Esophagus muscularis mucosa (tissue), 4 donors: Measurements from ENCODE around the gene CDKL5. TPM values are rescaled to one million over a fixed set of nuclear protein-coding genes. Genes with fewer than 3 reads are reported as not detected.
"Not testable (repeated sequence)": the region's sequence is repeated elsewhere in the genome, so short reads cannot be mapped to it uniquely, and the experiment has no call there.

ENCODE experiments used
- DNase-seq: peaks from one replicate; pipeline ENCODE4 v3.0.0-alpha.2; 2017; ENCODE audit errors: extremely low spot score
- H3K27ac ChIP-seq, 4 donors: fragments of 200-600 bp; sonication (generic); replicated peaks in 1 of 4; 1 replicate in 3 of 4; 2 replicates in 1 of 4; pipeline ENCODE4 v1.5.1; 2016 to 2019; ENCODE audit warnings: mild to moderate bottlenecking in 1 of 4
- H3K27me3 ChIP-seq, 4 donors: fragments of 200-600 bp; sonication (generic); one replicate each; pipeline versions ENCODE4 v1.5.1 to v1.6.0; 2016 to 2019
- H3K36me3 ChIP-seq, 4 donors: fragments of 200-600 bp; sonication (generic); one replicate each; pipeline ENCODE4 v1.5.1; 2016 to 2019
- H3K4me1 ChIP-seq, 4 donors: fragments of 200-600 bp; sonication (generic); one replicate each; pipeline ENCODE4 v1.5.1; 2016 to 2019
- H3K4me3 ChIP-seq, 4 donors: fragments of 200-600 bp; sonication (generic); 1 replicate in 2 of 4; 2 replicates in 2 of 4; pipeline ENCODE4 v1.5.1; 2016 to 2019; ENCODE audit warnings: mild to moderate bottlenecking in 4 of 4, moderate library complexity in 1 of 4
- H3K9me3 ChIP-seq, 4 donors: fragments of 200-600 bp; sonication (generic); 1 replicate in 3 of 4; 2 replicates in 1 of 4; pipeline ENCODE4 v1.5.1; 2016 to 2019
- CTCF ChIP-seq, 3 experiments: fragments of 200-600 bp in 2 of 3; fragments of 450-650 bp in 1 of 3; sonication (generic) in 2 of 3; IDR thresholded peaks; one replicate each; pipeline ENCODE4 v1.5.1; 2017 to 2019; ENCODE audit warnings: antibody characterized with exemption in 3 of 3, mild to moderate bottlenecking in 2 of 3, moderate library complexity in 1 of 3
- EP300 ChIP-seq: sonication (generic); formaldehyde crosslinking; IDR thresholded peaks from one replicate; pipeline ENCODE4 v1.6.1; 2017; ENCODE audit warnings: antibody characterized with exemption
- POLR2A ChIP-seq: fragments of 450-650 bp; IDR thresholded peaks from one replicate; pipeline ENCODE4 v1.6.1; 2017; ENCODE audit warnings: antibody characterized with exemption, moderate library complexity, mild to moderate bottlenecking, low read depth
- POLR2AphosphoS5 ChIP-seq, 2 donors: sonication (generic); formaldehyde crosslinking; IDR thresholded peaks; one replicate each; pipeline ENCODE4 v1.6.1; 2017; ENCODE audit warnings: antibody characterized with exemption in 2 of 2
- WGBS: methylation state at CpG from one replicate; pipeline ENCODE4 v1.1.5; 2018; 5-methylcytosine and 5-hydroxymethylcytosine counted together
- intact Hi-C: fragments of 100-400 bp; cut with DNase I; formaldehyde crosslinking; loops from one replicate; pipeline ENCODE4 v1.15.1; 2023
- total RNA-seq, 4 donors: library from RNA; depleted of rRNA; stranded (reverse); fragments of >200 nt; gene quantifications; one replicate each; pipeline versions ENCODE4 v1.1.0 to v1.2.1, GENCODE V29; 2016

The CDKL5 gene
- total RNA-seq, 4 donors from 2014 or later = 3.7 to 6.5 (median 4.6) TPM

GRCh38 chrX:18578546-18578945, 153.1 kb downstream of the CDKL5 start:
- peaks cover 0 to 7% (median 0%) of the 10 kb centered on the region in 4 donors for H3K36me3 ChIP-seq
- DNase-seq = no peak
- no peaks in the 10 kb centered on the region for H3K27me3 ChIP-seq
- H3K4me1 ChIP-seq = no peaks in the 10 kb centered on the region
- TF ChIP-seq POLR2A (no peak), CTCF (IDR thresholded peaks at IDR 0.05) (no peak), EP300 (no peak), POLR2AphosphoS5 (IDR thresholded peaks at IDR 0.05) (no peak)
- intact Hi-C loops = no loop called here
- no peaks in the 10 kb centered on the region for H3K9me3 ChIP-seq
- H3K27ac ChIP-seq = no peak overlapping the region
- WGBS = 66% methylated on average over 2 of the region's 2 CpGs
- no peak overlapping the region for H3K4me3 ChIP-seq

- no peak overlapping the region for H3K27ac ChIP-seq
- peaks cover 0 to 7% (median 0%) of the 10 kb centered on the region in 4 donors for H3K36me3 ChIP-seq
- H3K27me3 ChIP-seq = no peaks in the 10 kb centered on the region
- TF ChIP-seq EP300 (no peak), POLR2A (no peak), POLR2AphosphoS5 (IDR thresholded peaks at IDR 0.05) (no peak), CTCF (IDR thresholded peaks at IDR 0.05) (no peak)
- 74% methylated on average over 2 of the region's 2 CpGs for WGBS
- DNase-seq = no peak
- intact Hi-C loops = no loop called here
- no peaks in the 10 kb centered on the region for H3K9me3 ChIP-seq
- H3K4me1 ChIP-seq = no peaks in the 10 kb centered on the region
- H3K4me3 ChIP-seq = no peak overlapping the region
These were observed 154.1 kb downstream of the CDKL5 start for GRCh38 chrX:18579495-18579894.

GRCh38 chrX:18582910-18583493, 157.6 kb downstream of the CDKL5 start:
- 76% methylated on average over 6 of the region's 6 CpGs for WGBS
- H3K9me3 ChIP-seq = no peaks in the 10 kb centered on the region
- DNase-seq = no peak
- H3K4me1 ChIP-seq = no peaks in the 10 kb centered on the region
- peaks cover 0 to 14% (median 0%) of the 10 kb centered on the region in 4 donors for H3K36me3 ChIP-seq
- no peaks in the 10 kb centered on the region for H3K27me3 ChIP-seq
- intact Hi-C loops = no loop called here
- TF ChIP-seq POLR2A (no peak), EP300 (no peak), CTCF (IDR thresholded peaks at IDR 0.05) (no peak), POLR2AphosphoS5 (IDR thresholded peaks at IDR 0.05) (no peak)
- H3K27ac ChIP-seq = no peak overlapping the region
- no peak overlapping the region for H3K4me3 ChIP-seq

GRCh38 chrX:18589292-18589691, 163.9 kb downstream of the CDKL5 start:
- H3K27ac ChIP-seq, H3K4me3 ChIP-seq, intact Hi-C loops, H3K36me3 ChIP-seq, DNase-seq, H3K27me3 ChIP-seq, H3K9me3 ChIP-seq, H3K4me1 ChIP-seq: not testable (repeated sequence)
- 92% methylated on average over 1 of the region's 1 CpG for WGBS

GRCh38 chrX:18591834-18592233, 166.4 kb downstream of the CDKL5 start:
- 81% methylated on average over 2 of the region's 2 CpGs for WGBS
- TF ChIP-seq CTCF (IDR thresholded peaks at IDR 0.05) = no peak
- no peak for TF ChIP-seq POLR2AphosphoS5 (IDR thresholded peaks at IDR 0.05)
- TF ChIP-seq EP300 = no peak
- TF ChIP-seq POLR2A = no peak
- Histone ChIP-seq H3K27ac (no peak overlapping the region), H3K9me3 (no peaks in the 10 kb centered on the region), H3K27me3 (no peaks in the 10 kb centered on the region), H3K4me1 (no peaks in the 10 kb centered on the region), H3K4me3 (no peak overlapping the region), H3K36me3 (no peaks in the 10 kb centered on the region)
- no peak for DNase-seq
- intact Hi-C loops = no loop called here
